ENCODE measurements around the gene MARK4. TPM values are rescaled to one million over a fixed set of nuclear protein-coding genes. Genes with fewer than 3 reads are reported as not detected.

The MARK4 gene
- total RNA-seq, 1 donor, result 18.1 TPM

DNA sequence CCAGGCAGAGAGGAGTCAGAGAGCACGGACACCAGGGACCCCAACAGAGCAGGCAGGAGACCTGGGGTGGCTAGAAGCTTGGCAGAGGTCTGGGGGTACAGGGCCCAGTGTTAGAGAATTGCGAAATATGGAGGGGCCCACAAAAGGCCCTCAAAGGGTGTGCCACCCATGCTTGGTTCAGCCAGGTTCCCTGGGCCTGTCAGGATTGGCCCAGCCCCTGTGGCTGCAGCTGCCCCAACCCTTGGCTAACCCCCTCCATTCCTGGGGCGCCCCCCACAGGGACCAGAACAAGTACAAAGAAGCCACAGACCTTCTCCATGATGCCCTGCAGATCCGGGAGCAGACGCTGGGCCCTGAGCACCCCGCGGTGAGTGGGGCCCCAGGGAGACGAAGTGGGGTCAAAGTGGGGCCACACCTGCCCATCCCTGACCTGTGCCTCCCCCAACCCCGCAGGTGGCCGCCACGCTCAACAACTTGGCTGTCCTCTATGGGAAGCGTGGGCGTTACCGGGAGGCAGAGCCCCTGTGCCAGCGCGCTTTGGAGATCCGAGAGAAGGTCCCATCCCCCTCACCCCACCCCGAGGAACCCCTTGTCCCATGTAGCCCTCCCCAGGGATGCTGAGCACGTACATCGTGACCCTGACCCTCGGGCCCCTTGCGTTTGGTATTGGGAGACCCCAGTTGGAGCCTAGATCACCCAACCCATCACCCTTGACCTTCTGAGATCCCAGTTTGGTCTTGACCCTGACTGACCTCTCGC is 97.5 kb downstream of the MARK4 start:
- peaks cover 9% of the 10 kb centered on the region for H4K20me1 ChIP-seq (ENCODE audit: insufficient read depth, low read length)
- H3K4me1 ChIP-seq (ENCODE audit: insufficient read depth, low read length), result no peaks in the 10 kb centered on the region
- H2AFZ ChIP-seq (ENCODE audit: low read length), result no peak overlapping the region
- no peaks in the 10 kb centered on the region for H3K9me3 ChIP-seq (ENCODE audit: low read depth, low read length)
- H3K27ac ChIP-seq (ENCODE audit: low read depth, low read length), result no peak overlapping the region
- peak; percentile 79 for DNase-seq (ENCODE audit: insufficient read length, low spot score, missing footprints)
- H3K79me2 ChIP-seq (ENCODE audit: insufficient read depth, low read length), result no peaks in the 10 kb centered on the region
- H3K4me3 ChIP-seq (ENCODE audit: insufficient read depth, low read length), result no peak overlapping the region
- H3K4me2 ChIP-seq (ENCODE audit: insufficient read depth, low read length), result no peak overlapping the region
- H3K27me3 ChIP-seq (ENCODE audit: insufficient read depth, low read length), result no peaks in the 10 kb centered on the region
- H3K36me3 ChIP-seq (ENCODE audit: insufficient read depth, low read length), result peaks cover 28% of the 10 kb centered on the region
- TF ChIP-seq, protein P1, sequence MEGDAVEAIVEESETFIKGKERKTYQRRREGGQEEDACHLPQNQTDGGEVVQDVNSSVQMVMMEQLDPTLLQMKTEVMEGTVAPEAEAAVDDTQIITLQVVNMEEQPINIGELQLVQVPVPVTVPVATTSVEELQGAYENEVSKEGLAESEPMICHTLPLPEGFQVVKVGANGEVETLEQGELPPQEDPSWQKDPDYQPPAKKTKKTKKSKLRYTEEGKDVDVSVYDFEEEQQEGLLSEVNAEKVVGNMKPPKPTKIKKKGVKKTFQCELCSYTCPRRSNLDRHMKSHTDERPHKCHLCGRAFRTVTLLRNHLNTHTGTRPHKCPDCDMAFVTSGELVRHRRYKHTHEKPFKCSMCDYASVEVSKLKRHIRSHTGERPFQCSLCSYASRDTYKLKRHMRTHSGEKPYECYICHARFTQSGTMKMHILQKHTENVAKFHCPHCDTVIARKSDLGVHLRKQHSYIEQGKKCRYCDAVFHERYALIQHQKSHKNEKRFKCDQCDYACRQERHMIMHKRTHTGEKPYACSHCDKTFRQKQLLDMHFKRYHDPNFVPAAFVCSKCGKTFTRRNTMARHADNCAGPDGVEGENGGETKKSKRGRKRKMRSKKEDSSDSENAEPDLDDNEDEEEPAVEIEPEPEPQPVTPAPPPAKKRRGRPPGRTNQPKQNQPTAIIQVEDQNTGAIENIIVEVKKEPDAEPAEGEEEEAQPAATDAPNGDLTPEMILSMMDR (IDR thresholded peaks at IDR 0.05; ENCODE audit: extremely low read depth, low read depth, low read length), result no peak

DNA sequence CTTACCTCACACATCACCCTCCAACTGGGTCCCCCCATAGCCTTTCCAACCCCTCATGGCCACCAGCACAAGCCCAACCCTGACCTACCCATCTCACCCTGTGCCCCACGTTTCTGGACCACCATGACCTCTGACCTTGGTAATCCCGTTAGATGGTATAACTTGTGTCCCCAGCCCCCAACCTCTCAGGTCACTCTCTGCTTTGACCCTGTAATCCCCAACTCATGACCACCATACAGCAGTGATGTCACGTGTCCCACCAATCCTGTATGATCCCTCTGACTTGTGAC is 98.0 kb downstream of the MARK4 start:
- Histone ChIP-seq H3K79me2 (ENCODE audit: insufficient read depth, low read length) (no peaks in the 10 kb centered on the region), H3K4me1 (ENCODE audit: insufficient read depth, low read length) (no peaks in the 10 kb centered on the region), H3K27me3 (ENCODE audit: insufficient read depth, low read length) (no peaks in the 10 kb centered on the region), H4K20me1 (ENCODE audit: insufficient read depth, low read length) (peaks cover 9% of the 10 kb centered on the region), H3K9me3 (ENCODE audit: low read depth, low read length) (no peaks in the 10 kb centered on the region), H3K27ac (ENCODE audit: low read depth, low read length) (no peak overlapping the region), H3K4me3 (ENCODE audit: insufficient read depth, low read length) (no peak overlapping the region), H3K4me2 (ENCODE audit: insufficient read depth, low read length) (no peak overlapping the region), H2AFZ (ENCODE audit: low read length) (no peak overlapping the region), H3K36me3 (ENCODE audit: insufficient read depth, low read length) (peaks cover 33% of the 10 kb centered on the region)
- peak; percentile 59 for DNase-seq (ENCODE audit: insufficient read length, low spot score, missing footprints)
- TF ChIP-seq, protein P1 (IDR thresholded peaks at IDR 0.05; ENCODE audit: extremely low read depth, low read depth, low read length), result no peak

DNA sequence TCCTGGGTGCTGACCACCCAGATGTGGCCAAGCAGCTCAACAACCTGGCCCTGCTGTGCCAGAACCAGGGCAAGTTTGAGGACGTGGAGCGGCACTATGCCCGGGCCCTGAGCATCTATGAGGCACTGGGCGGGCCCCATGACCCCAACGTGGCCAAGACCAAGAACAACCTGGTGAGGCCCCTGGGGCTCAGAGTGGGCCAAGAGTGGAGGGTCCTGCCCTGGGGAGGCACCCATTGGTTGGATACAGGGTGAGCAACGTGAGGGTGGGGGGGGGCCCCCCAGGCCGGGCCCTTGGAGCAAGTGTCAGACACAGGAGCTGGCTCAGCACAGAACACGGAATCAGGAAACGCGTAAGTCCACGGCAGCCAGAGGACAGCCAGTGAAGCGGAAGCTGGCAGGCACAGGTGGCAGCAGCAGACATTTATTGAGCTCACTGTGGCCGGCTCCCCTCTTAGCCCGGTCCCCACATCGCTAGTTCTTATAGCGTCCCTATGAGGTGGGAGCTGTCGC is 98.4 kb downstream of the MARK4 start:
- H3K36me3 ChIP-seq (ENCODE audit: insufficient read depth, low read length), result peaks cover 37% of the 10 kb centered on the region
- H3K79me2 ChIP-seq (ENCODE audit: insufficient read depth, low read length), result no peaks in the 10 kb centered on the region

DNA sequence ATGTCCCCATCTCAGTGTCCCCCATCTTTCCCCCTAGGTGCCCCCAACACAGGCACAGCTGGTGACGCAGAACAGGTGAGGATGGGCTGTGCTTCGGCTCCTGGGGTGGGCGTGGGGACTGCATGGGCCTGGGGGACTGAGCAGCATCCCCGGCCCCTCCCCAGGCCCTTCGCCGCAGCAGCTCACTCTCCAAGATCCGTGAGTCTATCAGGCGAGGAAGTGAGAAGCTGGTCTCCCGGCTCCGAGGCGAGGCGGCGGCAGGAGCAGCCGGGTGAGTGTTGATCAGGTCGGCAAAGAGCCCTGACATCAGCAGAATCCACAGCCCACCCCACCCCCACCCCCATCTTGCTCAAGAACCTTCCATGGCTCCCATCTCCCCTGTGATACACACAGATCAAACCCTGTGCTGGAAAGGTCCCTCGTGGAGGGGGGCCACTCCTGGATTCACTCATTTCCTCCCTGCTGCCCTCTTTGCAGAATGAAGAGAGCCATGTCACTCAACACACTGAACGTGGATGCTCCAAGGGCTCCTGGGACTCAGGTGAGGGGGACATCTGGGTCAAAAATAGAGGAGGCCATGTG is 99.5 kb downstream of the MARK4 start:
- Histone ChIP-seq H4K20me1 (ENCODE audit: insufficient read depth, low read length) (peaks cover 14% of the 10 kb centered on the region), H3K79me2 (ENCODE audit: insufficient read depth, low read length) (no peaks in the 10 kb centered on the region), H3K36me3 (ENCODE audit: insufficient read depth, low read length) (peaks cover 42% of the 10 kb centered on the region), H3K4me2 (ENCODE audit: insufficient read depth, low read length) (no peak overlapping the region), H3K4me1 (ENCODE audit: insufficient read depth, low read length) (no peaks in the 10 kb centered on the region), H3K27ac (ENCODE audit: low read depth, low read length) (no peak overlapping the region), H3K9me3 (ENCODE audit: low read depth, low read length) (no peaks in the 10 kb centered on the region), H3K4me3 (ENCODE audit: insufficient read depth, low read length) (no peak overlapping the region), H3K27me3 (ENCODE audit: insufficient read depth, low read length) (no peaks in the 10 kb centered on the region), H2AFZ (ENCODE audit: low read length) (no peak overlapping the region)
- peak; percentile 55 for DNase-seq (ENCODE audit: insufficient read length, low spot score, missing footprints)
- TF ChIP-seq, protein P1 (IDR thresholded peaks at IDR 0.05; ENCODE audit: extremely low read depth, low read depth, low read length), result no peak

More for the DNA sequence above, 98.4 kb downstream of the MARK4 start:
- Histone ChIP-seq H3K4me1 (ENCODE audit: insufficient read depth, low read length) (no peaks in the 10 kb centered on the region), H3K27me3 (ENCODE audit: insufficient read depth, low read length) (no peaks in the 10 kb centered on the region), H3K9me3 (ENCODE audit: low read depth, low read length) (no peaks in the 10 kb centered on the region), H2AFZ (ENCODE audit: low read length) (no peak overlapping the region), H4K20me1 (ENCODE audit: insufficient read depth, low read length) (peaks cover 9% of the 10 kb centered on the region), H3K27ac (ENCODE audit: low read depth, low read length) (no peak overlapping the region), H3K4me3 (ENCODE audit: insufficient read depth, low read length) (no peak overlapping the region), H3K4me2 (ENCODE audit: insufficient read depth, low read length) (no peak overlapping the region)
- TF ChIP-seq, protein P1 (IDR thresholded peaks at IDR 0.05; ENCODE audit: extremely low read depth, low read depth, low read length), result no peak
- DNase-seq (ENCODE audit: insufficient read length, low spot score, missing footprints), result peak; percentile 72
